ENCODE data around the gene PLEKHN1. TPM values are rescaled to one million over a fixed set of nuclear protein-coding genes. Genes with fewer than 3 reads are reported as not detected.

PLEKHN1 gene
- total RNA-seq, 1 donor from 2014 or later: 1.3 TPM

DNA sequence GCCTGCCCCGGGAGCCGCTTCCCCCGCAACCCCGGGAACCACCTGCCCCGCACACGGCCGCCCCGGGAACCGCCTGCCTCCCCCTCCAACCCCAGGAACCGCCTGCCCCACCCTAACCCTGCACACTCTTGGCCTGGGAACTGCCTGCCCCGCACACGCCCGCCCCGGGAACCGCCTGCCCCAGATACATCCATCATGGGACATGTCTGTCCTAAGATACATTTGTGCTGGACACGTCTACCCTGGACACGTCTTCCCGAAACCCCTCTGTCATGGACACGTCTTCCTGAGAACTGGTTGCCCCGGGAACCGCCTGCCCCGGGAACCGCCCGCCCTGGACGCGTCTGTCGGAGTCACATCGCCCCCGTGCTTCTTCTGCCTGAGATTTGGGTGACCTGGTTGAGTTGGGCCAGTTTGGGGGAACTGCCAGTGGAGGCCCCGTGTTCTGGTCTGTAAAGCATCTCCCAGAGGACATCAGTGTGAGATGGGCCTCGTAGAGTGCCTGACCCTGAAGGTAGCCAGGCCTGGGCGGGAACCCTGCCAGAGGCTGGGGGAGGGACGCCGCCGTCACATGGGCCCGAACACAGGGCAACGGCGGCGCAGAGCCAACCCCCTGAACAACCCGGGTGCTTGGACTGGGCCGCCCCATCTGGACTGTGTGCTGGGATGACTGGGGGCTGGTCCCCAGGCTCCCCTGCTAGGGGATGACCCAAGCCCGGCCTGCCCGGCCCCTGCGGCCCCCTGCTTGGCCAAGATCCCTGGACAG, 12.0 kb downstream of the PLEKHN1 start:
- intact Hi-C loops (cut with micrococcal nuclease): no loop called here
- POLR2A ChIA-PET: no interaction called here
- TF ChIP-seq, protein P1, sequence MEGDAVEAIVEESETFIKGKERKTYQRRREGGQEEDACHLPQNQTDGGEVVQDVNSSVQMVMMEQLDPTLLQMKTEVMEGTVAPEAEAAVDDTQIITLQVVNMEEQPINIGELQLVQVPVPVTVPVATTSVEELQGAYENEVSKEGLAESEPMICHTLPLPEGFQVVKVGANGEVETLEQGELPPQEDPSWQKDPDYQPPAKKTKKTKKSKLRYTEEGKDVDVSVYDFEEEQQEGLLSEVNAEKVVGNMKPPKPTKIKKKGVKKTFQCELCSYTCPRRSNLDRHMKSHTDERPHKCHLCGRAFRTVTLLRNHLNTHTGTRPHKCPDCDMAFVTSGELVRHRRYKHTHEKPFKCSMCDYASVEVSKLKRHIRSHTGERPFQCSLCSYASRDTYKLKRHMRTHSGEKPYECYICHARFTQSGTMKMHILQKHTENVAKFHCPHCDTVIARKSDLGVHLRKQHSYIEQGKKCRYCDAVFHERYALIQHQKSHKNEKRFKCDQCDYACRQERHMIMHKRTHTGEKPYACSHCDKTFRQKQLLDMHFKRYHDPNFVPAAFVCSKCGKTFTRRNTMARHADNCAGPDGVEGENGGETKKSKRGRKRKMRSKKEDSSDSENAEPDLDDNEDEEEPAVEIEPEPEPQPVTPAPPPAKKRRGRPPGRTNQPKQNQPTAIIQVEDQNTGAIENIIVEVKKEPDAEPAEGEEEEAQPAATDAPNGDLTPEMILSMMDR (IDR thresholded peaks at IDR 0.05): no peak
- H3K27ac Mint-ChIP-seq: no peak overlapping the region
- no peak for ATAC-seq (ENCODE audit: low read depth)
- H3K9me3 Mint-ChIP-seq: no peaks in the 10 kb centered on the region
- CTCF ChIA-PET: no interaction called here
- no peak for DNase-seq
- H3K27me3 Mint-ChIP-seq: peaks cover 24% of the 10 kb centered on the region
- H3K4me1 Mint-ChIP-seq: peaks cover 4% of the 10 kb centered on the region
- H3K36me3 Mint-ChIP-seq (ENCODE audit: low read depth): no peaks in the 10 kb centered on the region
- no peak overlapping the region for H3K4me3 Mint-ChIP-seq

DNA sequence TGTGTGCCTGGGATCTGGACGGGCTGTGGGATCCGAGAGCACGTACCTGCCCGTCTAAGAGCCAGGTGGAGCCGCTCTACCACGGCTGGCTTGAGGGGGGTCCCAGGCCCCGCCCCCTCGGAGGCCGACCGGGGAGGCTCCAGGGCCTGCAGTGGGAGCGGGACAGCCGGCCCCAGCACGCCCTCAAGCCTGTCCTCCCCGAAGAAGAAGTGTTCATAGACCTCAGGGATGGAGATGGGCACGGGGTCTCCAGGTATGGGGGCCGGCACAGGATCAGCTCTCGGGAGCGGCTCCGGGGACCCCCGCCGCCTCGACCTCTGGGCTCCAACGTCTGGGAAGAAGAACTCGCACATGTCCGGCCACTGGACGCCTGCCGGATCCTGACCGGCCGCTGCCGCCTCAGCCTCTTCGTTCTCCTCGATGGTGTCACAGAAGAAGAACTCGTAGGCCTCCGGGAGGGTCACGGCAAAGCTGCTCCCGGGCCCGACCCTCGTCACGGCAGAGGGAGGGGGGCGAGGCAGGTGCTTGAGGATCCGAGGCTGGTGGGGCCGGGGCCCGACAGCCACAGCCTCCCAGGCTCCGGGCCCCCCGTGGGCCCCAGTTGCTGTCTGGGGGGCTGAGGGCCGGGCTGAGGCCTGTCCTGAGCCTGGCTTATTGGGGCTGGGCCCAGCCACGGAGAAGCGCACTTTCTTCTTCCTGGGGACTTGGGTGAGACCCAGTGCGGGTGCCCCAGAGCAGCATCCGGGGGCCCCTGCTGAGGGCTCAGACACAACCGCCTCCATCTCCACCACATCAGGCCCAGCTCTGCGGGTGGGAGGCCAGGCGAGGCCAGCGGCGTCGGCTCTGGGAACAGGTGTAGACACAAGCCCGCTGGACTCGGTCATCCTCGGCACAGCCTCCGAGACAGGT, 12.8 kb downstream of the PLEKHN1 start:
- POLR2A ChIA-PET: no interaction called here
- H3K4me1 Mint-ChIP-seq: peaks cover 4% of the 10 kb centered on the region
- H3K36me3 Mint-ChIP-seq (ENCODE audit: low read depth): no peaks in the 10 kb centered on the region
- CTCF ChIA-PET: no interaction called here
- TF ChIP-seq, protein P1 (IDR thresholded peaks at IDR 0.05): no peak
- H3K27me3 Mint-ChIP-seq: peaks cover 21% of the 10 kb centered on the region
- H3K9me3 Mint-ChIP-seq: no peaks in the 10 kb centered on the region
- intact Hi-C loops (cut with micrococcal nuclease): no loop called here
- no peak for ATAC-seq (ENCODE audit: low read depth)
- H3K27ac Mint-ChIP-seq: no peak overlapping the region
- no peak overlapping the region for H3K4me3 Mint-ChIP-seq
- DNase-seq: no peak

DNA sequence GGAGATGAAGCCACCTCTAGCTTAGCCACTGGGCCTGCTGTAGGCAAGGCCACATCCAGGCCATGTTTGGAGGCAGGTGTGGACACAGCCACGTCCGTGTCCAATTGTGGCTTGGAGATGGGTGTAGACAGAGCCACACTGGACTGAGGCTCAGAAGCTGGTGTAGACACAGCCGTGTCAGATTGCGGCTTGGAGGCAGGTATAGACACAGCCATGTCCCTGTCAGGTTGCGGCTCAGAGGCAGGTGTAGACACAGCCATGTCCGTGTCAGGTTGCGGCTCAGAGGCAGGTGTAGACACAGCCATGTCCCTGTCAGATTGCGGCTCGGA, 13.4 kb downstream of the PLEKHN1 start:
- ChIA-PET POLR2A (no interaction called here), CTCF (no interaction called here)
- Mint-ChIP-seq H3K27ac (no peak overlapping the region), H3K4me3 (no peak overlapping the region), H3K36me3 (ENCODE audit: low read depth) (no peaks in the 10 kb centered on the region), H3K27me3 (peaks cover 19% of the 10 kb centered on the region), H3K9me3 (no peaks in the 10 kb centered on the region), H3K4me1 (peaks cover 4% of the 10 kb centered on the region)
- ATAC-seq (ENCODE audit: low read depth): no peak
- TF ChIP-seq, protein P1 (IDR thresholded peaks at IDR 0.05): no peak
- intact Hi-C loops (cut with micrococcal nuclease): no loop called here
- DNase-seq: no peak

DNA sequence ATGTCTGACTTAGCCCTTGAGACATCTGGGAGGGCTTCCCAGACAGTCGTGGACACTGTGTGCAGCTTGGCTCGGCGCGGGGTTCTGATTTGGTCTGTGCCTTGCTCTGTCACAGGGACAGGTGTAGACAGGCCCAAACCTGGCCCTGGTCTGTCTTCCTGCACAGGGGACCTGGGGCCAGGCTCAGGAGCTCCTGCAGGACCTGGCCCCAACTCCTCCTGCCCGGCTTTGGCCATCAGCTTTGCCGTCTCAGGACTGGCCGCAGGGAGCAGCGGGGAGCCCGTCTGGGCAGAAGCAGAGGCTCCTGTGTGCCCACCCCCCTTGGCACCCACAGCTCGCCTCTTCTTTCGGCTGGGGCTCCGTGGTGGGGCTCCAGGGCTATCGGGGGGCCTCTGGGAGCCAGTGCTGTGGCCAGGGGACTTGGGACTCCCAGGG, 13.9 kb downstream of the PLEKHN1 start:
- Mint-ChIP-seq H3K4me1 (peaks cover 4% of the 10 kb centered on the region), H3K27me3 (peaks cover 18% of the 10 kb centered on the region), H3K36me3 (ENCODE audit: low read depth) (no peaks in the 10 kb centered on the region), H3K9me3 (no peaks in the 10 kb centered on the region), H3K4me3 (no peak overlapping the region), H3K27ac (no peak overlapping the region)
- no peak for ATAC-seq (ENCODE audit: low read depth)
- POLR2A ChIA-PET: no interaction called here
- TF ChIP-seq, protein P1 (IDR thresholded peaks at IDR 0.05): no peak
- no peak for DNase-seq
- CTCF ChIA-PET: no interaction called here
- intact Hi-C loops (cut with micrococcal nuclease): no loop called here
